GM12875 (cell line): ENCODE measurements around the gene AFAP1.

ENCODE experiments used
- H3K4me3 ChIP-seq: one replicate; pipeline ENCODE4 v1.5.1; 2011; ENCODE audit warnings: low read depth, low read length, control low read depth
- CTCF ChIP-seq: IDR thresholded peaks from 2 replicates; pipeline ENCODE4 v1.5.1; 2011; ENCODE audit warnings: low read depth, mild to moderate bottlenecking, control low read depth, inconsistent platforms, low read length, moderate library complexity, borderline replicate concordance; ENCODE audit not compliant: insufficient read depth

AFAP1 gene

GRCh38 chr4:7799306-7799705, 140.4 kb downstream of the AFAP1 start:
- no peak for TF ChIP-seq CTCF
- no peak overlapping the region for H3K4me3 ChIP-seq

GRCh38 chr4:7798178-7798995, 141.3 kb downstream of the AFAP1 start:
- H3K4me3 ChIP-seq: no peak overlapping the region

GRCh38 chr4:7797330-7797729, 142.3 kb downstream of the AFAP1 start:
- no peak for TF ChIP-seq CTCF
- H3K4me3 ChIP-seq: no peak overlapping the region

More at GRCh38 chr4:7798178-7798995, 141.3 kb downstream of the AFAP1 start:
- TF ChIP-seq CTCF: no peak

GRCh38 chr4:7795983-7796382, 143.7 kb downstream of the AFAP1 start:
- TF ChIP-seq CTCF: no peak
- H3K4me3 ChIP-seq: no peak overlapping the region

GRCh38 chr4:7793186-7793585, 146.5 kb downstream of the AFAP1 start:
- TF ChIP-seq CTCF: no peak
- no peak overlapping the region for H3K4me3 ChIP-seq

GRCh38 chr4:7792616-7793015, 147.0 kb downstream of the AFAP1 start:
- no peak overlapping the region for H3K4me3 ChIP-seq
- no peak for TF ChIP-seq CTCF

GRCh38 chr4:7790999-7791398, 148.7 kb downstream of the AFAP1 start:
- H3K4me3 ChIP-seq: no peak overlapping the region
- TF ChIP-seq CTCF: no peak
